Measurements from ENCODE around the gene C12orf57.

C12orf57 gene

GRCh38 chr12:6979453-6979852 lies 35.6 kb downstream of the C12orf57 start:
- no peak for TF ChIP-seq CTCF (IDR thresholded peaks at IDR 0.05)
- no peak overlapping the region for H3K27ac ChIP-seq

DNA sequence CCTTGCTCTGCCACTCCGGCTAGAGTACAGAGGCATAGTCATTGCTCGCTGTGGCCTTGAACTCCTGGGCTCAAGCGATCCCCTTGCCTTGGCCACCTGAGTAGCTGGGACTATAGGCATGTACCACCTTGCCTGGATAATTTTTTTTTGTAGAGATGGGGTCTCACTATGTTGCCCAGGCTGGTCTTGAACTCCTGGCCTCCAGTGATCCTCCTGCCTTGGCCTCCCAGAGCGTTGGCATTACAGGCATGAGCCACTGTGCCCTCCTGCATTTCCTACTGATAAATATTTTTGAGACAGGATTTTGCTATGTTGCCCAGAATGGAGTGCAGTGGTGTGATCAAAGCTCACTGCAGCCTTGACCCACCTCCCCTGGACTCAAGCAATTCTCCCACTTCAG lies 36.3 kb downstream of the C12orf57 start:
- no peak overlapping the region for H3K27ac ChIP-seq
- TF ChIP-seq CTCF (IDR thresholded peaks at IDR 0.05): no peak

More at GRCh38 chr12:6979453-6979852, 35.6 kb downstream of the C12orf57 start:
- no peak for DNase-seq (ENCODE audit: low spot score)
- no peak overlapping the region for H3K4me3 ChIP-seq

DNA sequence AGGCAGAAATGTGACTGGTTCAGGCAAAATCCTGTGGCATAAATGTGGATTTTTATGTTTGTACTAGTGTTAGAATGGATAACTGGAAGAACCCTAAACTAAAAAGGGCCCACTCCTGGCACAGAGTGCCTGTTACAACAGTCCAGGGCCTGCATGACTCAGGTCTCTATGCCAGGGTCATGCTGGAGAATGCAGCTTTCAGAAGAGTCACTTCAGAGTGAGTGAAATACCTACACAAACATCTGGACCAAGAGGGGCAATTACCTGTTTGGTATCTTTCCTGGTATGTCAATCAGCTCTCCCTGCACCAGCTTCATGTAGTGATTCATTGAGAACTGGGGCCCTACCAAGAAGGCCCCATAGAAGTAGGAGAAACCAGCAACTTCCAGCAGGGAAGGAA lies 36.9 kb downstream of the C12orf57 start:
- no peak overlapping the region for H3K27ac ChIP-seq
- DNase-seq (ENCODE audit: low spot score): no peak
- TF ChIP-seq CTCF (IDR thresholded peaks at IDR 0.05): no peak

More for the DNA sequence above, 36.3 kb downstream of the C12orf57 start:
- DNase-seq (ENCODE audit: low spot score): no peak
- no peak overlapping the region for H3K4me3 ChIP-seq

GRCh38 chr12:6981152-6982052 lies 37.6 kb downstream of the C12orf57 start:
- DNase-seq (ENCODE audit: low spot score): no peak
- no peak overlapping the region for H3K4me3 ChIP-seq
- no peak for TF ChIP-seq CTCF (IDR thresholded peaks at IDR 0.05)
- H3K27ac ChIP-seq: no peak overlapping the region

More for the DNA sequence above, 36.9 kb downstream of the C12orf57 start:
- no peak overlapping the region for H3K4me3 ChIP-seq

- Histone ChIP-seq H3K27ac (no peak overlapping the region), H3K4me3 (no peak overlapping the region)
- TF ChIP-seq CTCF (IDR thresholded peaks at IDR 0.05): no peak
- DNase-seq (ENCODE audit: low spot score): no peak
Observed at GRCh38 chr12:6982532-6982931, 38.7 kb downstream of the C12orf57 start.

DNA sequence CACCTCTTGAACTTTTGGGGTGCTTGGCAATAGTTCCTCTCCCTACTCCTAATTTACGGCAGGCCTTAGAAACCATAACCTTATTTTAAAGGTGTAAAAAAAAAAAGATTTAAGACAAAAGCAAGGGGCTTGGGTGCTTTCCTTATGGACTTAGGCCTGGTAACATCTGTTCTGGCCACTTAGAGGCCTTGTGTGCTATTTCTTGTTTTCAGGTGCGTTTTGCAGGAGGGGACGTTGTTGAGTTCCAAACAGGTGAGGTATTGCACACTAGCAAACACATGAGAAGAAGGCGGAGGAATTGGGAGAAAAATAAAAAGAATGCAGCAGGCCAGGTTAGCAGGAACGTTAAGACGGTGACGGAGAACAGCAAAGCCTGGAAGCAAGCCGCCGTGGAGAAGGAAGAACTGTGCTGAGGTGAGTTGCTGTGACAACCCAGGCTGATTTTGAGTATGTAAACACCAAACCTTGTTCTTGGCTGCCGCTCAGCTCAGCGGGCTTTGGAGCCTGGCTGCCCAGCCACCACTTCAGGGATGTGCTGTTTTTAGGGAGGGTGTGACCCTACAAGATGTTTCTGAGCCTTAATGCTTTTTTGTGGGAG lies 44.2 kb downstream of the C12orf57 start:
- H3K27ac ChIP-seq: no peak overlapping the region
- no peak for DNase-seq (ENCODE audit: low spot score)
- no peak for TF ChIP-seq CTCF (IDR thresholded peaks at IDR 0.05)
- H3K4me3 ChIP-seq: no peak overlapping the region

All from coronary artery (tissue), 2 donors.